GM12878 (cell line): ENCODE results near the gene MALT1. TPM values are rescaled to one million over a fixed set of nuclear protein-coding genes. Genes with fewer than 3 reads are reported as not detected.

Experiments
- SMC3 ChIP-seq: IDR thresholded peaks from 2 replicates; pipeline ENCODE4 v1.6.1; 2011; ENCODE audit warnings: low read length, improper control_type of control experiment, borderline replicate concordance
- TCF7 ChIP-seq: IDR thresholded peaks from 2 replicates; pipeline ENCODE4 v1.6.1; 2014; ENCODE audit warnings: antibody characterized with exemption, borderline replicate concordance
- ZBTB40 ChIP-seq: fragments of 450-650 bp; IDR thresholded peaks from 2 replicates; pipeline ENCODE4 v1.6.1; 2016; ENCODE audit warnings: mild to moderate bottlenecking, moderate library complexity, borderline replicate concordance
- polyA plus RNA-seq, 11 experiments: library from polyadenylated mRNA; depleted of rRNA in 4 of 11; unstranded in 6 of 11; stranded (reverse) in 5 of 11; fragments of >200 nt; fragmentation: Nextera tagmentation in 4 of 11; fragmentation: Illumina TruSeq in 1 of 11; extraction: Ambion mirVana in 4 of 11; extraction: Trizol in 1 of 11; gene quantifications; 1 replicate in 1 of 11; 2 replicates in 10 of 11; pipeline versions ENCODE4 v1.2.1 to v1.2.3, GENCODE V29; 2011 to 2016; ENCODE audit warnings: inconsistent platforms in 2 of 11, missing spikeins in 2 of 11, low read depth in 1 of 11
- total RNA-seq, 4 experiments: library from RNA; depleted of rRNA in 3 of 4; stranded (reverse); fragments of >200 nt in 3 of 4; fragmentation: Illumina TruSeq in 1 of 4; extraction: Trizol in 1 of 4; gene quantifications; 2 replicates each; pipeline versions ENCODE4 v1.2.1 to v1.2.3, GENCODE V29; 2013 to 2021
- TF ChIP-seq, protein P1 (sequence below): fragments of 450-650 bp; IDR thresholded peaks from 2 replicates; pipeline ENCODE4 v1.6.1; 2017; ENCODE audit warnings: mild to moderate bottlenecking, moderate library complexity
- TF ChIP-seq, protein P2 (sequence below): IDR thresholded peaks from 2 replicates; pipeline ENCODE4 v1.6.1; 2011; ENCODE audit warnings: low read depth, mild to moderate bottlenecking, low read length, moderate library complexity, borderline replicate concordance; ENCODE audit errors: extremely low read depth
- TF ChIP-seq, protein P3 (sequence below): IDR thresholded peaks from 2 replicates; pipeline ENCODE4 v1.6.1; 2012; ENCODE audit warnings: low read length, inconsistent platforms

The MALT1 gene
- total and polyA plus RNA-seq, 10 of the 15 experiments (the other 5 are each of a cell fraction or from before 2014, with no cell fraction given) = 17.6 to 126 (median 45.4) TPM

DNA sequence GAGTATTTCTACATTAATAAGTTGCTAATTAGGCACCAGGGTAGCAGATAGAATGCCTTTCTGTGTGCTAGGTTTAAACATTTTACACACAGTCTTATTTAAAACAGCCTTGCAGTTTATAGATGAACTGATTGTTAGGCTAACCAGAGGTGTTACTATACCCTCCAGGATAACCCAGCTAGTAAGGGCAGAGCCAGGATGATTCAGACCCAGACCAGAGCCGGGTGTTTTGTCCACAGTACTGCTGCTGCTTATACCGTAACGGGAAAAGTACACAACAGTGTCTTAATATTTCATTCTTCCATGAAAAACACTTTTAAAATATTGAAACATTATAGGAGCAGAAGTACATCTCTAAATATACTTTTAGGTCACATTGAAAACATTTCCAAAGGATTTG, 82.7 kb downstream of the MALT1 start (continued):
- TF ChIP-seq ZBTB40 (no peak), TCF7 (no peak), SMC3 (no peak)
- TF ChIP-seq, protein P1, sequence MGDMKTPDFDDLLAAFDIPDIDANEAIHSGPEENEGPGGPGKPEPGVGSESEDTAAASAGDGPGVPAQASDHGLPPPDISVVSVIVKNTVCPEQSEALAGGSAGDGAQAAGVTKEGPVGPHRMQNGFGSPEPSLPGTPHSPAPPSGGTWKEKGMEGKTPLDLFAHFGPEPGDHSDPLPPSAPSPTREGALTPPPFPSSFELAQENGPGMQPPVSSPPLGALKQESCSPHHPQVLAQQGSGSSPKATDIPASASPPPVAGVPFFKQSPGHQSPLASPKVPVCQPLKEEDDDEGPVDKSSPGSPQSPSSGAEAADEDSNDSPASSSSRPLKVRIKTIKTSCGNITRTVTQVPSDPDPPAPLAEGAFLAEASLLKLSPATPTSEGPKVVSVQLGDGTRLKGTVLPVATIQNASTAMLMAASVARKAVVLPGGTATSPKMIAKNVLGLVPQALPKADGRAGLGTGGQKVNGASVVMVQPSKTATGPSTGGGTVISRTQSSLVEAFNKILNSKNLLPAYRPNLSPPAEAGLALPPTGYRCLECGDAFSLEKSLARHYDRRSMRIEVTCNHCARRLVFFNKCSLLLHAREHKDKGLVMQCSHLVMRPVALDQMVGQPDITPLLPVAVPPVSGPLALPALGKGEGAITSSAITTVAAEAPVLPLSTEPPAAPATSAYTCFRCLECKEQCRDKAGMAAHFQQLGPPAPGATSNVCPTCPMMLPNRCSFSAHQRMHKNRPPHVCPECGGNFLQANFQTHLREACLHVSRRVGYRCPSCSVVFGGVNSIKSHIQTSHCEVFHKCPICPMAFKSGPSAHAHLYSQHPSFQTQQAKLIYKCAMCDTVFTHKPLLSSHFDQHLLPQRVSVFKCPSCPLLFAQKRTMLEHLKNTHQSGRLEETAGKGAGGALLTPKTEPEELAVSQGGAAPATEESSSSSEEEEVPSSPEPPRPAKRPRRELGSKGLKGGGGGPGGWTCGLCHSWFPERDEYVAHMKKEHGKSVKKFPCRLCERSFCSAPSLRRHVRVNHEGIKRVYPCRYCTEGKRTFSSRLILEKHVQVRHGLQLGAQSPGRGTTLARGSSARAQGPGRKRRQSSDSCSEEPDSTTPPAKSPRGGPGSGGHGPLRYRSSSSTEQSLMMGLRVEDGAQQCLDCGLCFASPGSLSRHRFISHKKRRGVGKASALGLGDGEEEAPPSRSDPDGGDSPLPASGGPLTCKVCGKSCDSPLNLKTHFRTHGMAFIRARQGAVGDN = no peak
- TF ChIP-seq, protein P2, sequence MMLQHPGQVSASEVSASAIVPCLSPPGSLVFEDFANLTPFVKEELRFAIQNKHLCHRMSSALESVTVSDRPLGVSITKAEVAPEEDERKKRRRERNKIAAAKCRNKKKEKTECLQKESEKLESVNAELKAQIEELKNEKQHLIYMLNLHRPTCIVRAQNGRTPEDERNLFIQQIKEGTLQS = no peak
- TF ChIP-seq, protein P3, sequence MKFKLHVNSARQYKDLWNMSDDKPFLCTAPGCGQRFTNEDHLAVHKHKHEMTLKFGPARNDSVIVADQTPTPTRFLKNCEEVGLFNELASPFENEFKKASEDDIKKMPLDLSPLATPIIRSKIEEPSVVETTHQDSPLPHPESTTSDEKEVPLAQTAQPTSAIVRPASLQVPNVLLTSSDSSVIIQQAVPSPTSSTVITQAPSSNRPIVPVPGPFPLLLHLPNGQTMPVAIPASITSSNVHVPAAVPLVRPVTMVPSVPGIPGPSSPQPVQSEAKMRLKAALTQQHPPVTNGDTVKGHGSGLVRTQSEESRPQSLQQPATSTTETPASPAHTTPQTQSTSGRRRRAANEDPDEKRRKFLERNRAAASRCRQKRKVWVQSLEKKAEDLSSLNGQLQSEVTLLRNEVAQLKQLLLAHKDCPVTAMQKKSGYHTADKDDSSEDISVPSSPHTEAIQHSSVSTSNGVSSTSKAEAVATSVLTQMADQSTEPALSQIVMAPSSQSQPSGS = no peak
